Right renal pelvis (tissue), 4 donors: ENCODE data around the gene U2AF1L4. TPM values are rescaled to one million over a fixed set of nuclear protein-coding genes. Genes with fewer than 3 reads are reported as not detected.

Source experiments
- DNase-seq, 4 donors: peaks; one replicate each; pipeline ENCODE4 v3.0.0-alpha.2; 2013; ENCODE audit warnings: low read depth in 4 of 4, low spot score in 3 of 4, missing footprints in 1 of 4
- polyA plus RNA-seq, 4 donors: library from polyadenylated mRNA; unstranded; fragments of 120-200 nt; gene quantifications; one replicate each; pipeline ENCODE4 v1.2.1, GENCODE V29; 2013; ENCODE audit not compliant: insufficient read length in 4 of 4

U2AF1L4 gene
- polyA plus RNA-seq, 4 donors = 15.6 to 19.8 (median 17.1) TPM

DNA sequence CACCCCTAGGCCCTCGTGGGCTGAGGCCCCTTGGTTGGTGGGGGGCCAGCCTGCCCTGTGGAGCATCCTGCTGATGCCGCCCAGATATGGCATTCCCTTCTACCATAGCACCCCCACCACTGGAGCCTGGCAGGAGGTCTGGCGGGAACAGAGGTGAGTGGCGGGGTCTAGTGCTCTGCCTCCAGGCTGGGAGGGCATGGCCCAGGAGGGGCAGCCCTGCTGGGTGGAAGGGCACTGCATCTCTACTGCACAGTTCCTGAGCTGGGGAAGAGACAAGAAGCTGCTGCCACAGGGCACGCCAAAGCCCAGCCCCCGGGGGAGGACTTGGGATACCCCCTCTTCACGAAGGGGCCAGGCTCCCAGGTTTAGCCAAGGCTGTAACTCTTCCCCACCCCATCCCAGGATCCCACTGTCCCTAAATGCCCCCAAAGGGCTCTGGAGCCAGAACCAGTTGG, 29.8 kb downstream of the U2AF1L4 start:
- no peak for DNase-seq

DNA sequence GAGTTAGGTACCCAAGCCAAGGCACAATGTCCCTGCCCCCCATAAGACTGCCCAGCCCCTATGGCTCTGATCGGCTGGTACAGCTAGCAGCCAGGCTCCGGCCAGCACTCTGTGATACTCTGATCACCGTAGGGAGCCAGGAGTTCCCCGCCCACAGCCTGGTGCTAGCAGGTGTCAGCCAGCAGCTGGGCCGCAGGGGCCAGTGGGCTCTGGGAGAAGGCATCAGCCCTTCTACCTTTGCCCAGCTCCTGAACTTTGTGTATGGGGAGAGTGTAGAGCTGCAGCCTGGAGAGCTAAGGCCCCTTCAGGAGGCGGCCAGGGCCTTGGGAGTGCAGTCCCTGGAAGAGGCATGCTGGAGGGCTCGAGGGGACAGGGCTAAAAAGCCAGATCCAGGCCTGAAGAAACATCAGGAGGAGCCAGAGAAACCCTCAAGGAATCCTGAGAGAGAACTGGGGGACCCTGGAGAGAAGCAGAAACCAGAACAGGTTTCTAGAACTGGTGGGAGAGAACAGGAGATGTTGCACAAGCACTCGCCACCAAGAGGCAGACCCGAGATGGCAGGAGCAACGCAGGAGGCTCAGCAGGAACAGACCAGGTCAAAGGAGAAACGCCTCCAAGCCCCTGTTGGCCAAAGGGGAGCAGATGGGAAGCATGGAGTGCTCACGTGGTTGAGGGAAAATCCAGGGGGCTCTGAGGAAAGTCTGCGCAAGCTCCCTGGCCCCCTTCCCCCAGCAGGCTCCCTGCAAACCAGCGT, 30.4 kb downstream of the U2AF1L4 start:
- DNase-seq = no peak

DNA sequence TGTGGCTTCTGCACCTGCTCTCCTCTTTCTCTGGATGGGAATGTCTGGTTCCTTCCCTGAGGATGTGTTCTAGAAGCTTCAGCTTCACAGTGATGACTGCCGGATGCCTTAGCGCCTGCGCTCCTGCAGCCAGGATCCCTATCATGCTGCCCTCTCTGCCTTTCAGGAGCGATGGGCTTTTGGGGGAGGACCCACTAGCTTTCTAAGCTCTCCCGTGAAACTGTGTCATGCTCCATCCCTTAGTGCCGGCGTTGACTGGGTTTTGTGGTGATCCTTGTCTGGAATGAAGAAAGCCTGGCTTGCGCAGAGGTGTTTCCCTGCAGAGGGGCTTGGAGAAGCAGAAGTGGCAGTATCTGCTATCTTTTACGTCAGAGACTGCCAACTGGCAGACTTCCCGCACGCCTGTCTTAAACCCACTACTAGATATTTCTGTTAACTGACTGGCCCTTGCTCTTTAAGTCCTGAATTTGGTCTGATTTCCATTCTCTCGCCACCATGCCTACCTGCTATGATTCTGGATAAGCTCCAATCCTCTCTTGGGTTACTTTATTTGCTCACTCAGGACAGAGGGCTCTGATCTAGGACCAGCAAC, 31.2 kb downstream of the U2AF1L4 start:
- no peak for DNase-seq

DNA sequence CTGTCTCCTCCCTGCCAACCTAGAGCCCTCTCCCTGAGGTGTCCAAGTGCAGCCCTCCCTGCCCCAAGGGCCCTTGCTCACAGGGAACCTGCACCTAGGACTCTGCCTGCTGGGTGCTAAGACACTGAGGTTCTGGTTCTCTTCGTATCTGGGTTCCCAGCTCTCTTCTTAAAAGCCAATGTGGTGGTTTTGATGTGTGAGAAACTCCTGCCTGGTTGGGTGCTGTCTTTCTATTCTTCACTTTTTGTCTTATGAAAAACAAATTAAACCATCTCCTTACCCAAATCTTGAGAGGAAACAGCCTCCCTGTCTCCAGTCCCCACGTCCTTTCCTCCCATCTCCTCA, 31.7 kb downstream of the U2AF1L4 start:
- DNase-seq = no peak

DNA sequence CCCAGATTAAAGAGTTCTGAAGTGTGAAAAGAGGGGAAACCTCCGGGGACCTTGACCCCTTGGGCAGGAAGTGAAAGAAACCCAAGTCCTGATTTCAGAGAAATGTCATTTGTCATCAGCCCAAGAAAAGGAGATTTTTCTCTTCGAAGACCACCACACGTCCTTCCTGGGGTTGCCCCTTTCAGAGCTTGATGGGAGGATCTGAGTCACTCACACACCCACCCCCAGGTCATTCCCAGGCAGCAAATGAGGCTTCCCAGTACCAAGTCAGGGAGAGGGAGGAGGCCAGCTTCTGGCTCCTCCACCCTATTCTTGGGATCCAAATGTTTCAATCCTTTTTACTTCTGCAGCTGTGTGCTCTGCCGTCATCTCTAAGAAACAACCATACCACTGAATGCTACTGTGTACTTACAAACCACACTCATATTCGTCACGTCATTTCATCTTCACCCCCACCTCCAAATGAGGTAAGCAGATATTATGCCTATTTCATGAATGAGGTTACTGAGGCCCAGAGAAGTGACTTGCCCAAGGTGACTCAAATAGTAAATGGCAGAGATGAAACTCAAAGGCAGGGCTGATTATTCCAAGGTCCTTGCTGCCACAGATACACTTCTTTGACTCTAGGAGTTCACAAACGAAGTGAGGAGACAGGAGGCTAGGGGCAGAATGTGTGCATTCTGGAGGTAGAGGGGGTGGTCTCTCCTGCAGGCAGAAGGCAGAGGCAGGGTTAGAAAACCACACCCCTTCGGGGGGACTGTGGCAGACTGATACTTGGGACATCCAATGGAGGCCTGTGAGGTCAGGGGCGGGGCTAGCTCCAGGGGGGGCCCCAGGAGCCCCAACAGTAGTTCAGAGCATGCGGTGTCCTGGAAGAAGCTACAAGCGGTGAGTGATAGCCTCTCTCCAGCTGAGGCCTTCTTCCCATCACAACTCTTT, 32.4 kb downstream of the U2AF1L4 start:
- DNase-seq = no peak

DNA sequence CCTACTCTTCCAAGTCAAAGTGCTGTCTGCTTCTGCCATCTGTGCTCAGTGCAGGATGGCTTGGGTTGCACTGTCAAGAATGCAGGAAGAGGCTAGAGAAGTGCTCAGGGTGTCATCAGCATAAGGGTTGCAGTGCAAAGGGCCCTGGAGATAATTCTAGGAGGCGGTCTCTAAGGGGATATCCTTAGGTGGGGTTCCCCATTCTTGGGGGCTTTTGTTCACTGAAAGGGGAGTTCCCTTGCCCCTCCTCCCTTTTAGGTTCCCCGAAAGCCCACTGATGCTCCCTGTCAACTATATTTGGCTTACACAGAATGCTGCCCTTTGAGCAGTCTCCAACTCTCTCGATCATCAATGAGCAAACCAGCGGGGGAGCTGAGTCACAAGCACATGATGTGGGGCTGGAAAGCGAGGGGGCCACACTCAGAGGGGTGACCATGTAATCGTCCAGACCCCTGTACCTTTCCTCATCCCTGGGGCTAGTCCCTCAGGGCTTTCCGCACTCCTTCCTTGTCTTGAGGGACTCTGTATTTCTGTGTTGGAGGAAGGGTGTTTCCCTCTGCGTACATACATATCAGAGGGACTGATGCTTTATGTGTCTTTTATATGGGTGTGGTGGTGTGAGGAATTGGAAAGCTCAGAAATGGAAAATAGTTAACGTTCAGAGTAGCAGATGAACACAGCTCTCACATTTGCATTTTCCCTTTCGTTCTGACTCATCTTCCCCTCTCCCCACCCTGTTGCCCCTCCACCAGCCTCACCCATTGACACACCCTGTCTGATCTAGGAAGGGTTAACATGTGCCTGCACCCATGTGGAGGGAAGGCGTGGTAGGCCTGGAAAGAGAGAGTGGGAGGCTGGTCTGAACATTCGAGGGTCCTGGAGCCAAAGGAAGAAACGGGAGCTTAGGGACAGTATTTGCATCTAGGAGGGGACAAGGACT, 34.2 kb downstream of the U2AF1L4 start:
- DNase-seq = no peak

DNA sequence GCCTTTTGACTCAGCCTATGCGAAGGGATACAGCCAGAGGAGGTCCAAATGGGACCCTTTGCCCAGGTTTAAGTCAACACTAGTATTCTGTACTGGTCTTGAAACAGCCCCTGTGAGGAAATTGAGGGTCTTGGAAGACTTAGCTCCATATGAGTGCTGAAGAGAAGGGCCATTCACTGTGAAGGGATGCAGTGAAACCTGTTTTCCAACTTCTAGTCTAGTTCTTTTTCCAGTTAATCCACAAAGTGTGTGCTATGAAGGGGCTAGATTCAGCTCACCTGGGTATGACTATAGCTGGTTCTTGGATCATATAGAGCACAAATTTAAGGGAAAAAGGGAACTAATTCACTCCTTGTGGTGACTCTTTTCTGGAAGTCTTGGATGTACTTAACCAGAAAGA, 36.8 kb downstream of the U2AF1L4 start:
- DNase-seq = no peak

DNA sequence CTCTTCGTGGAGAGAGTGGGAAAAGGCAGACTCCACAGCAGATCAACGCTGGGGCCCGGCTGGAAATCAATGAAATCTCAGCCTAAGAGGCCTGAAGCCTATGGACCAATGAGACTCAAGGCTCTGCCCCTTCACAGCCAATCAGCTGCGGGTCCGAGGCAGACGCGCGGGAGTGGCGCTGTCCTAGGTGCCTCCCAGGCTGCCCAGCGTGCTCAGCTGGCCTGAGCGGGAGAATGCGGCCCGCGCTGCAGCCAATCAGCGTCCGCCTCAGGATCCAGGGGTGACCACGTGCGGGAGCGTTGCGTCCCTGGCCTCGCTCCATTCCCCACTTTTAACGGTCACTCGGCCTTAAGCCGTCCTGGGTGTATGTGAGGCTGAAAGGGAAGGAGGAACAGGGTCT, 41.0 kb downstream of the U2AF1L4 start, which contains the start of gene ZBTB32:
Gene ZBTB32, plus strand, starts transcription at position 341 of the 400 bp plus-strand sequence. CDS start 10,069 bp downstream, outside the sequence.
- DNase-seq = no peak

DNA sequence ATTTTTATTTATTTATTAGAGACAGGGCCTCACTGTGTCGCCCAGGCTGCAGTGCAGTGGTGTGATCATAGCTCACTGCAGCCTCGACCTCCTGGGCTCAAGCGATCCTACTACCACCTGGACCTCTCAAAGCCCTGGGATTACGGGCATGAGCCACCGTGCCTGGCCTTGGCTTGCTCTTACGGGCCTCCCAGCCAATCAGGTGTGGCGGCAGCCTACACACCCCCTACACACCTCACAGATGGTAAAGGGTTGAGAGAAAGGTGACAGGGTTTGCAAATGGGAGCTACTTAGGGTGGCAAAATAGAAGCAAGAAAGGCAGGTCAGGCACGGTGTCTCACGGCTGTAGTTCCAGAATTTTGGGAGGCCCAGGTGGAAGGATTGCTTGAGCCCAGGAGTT, 41.9 kb downstream of the U2AF1L4 start:
- no peak for DNase-seq

DNA sequence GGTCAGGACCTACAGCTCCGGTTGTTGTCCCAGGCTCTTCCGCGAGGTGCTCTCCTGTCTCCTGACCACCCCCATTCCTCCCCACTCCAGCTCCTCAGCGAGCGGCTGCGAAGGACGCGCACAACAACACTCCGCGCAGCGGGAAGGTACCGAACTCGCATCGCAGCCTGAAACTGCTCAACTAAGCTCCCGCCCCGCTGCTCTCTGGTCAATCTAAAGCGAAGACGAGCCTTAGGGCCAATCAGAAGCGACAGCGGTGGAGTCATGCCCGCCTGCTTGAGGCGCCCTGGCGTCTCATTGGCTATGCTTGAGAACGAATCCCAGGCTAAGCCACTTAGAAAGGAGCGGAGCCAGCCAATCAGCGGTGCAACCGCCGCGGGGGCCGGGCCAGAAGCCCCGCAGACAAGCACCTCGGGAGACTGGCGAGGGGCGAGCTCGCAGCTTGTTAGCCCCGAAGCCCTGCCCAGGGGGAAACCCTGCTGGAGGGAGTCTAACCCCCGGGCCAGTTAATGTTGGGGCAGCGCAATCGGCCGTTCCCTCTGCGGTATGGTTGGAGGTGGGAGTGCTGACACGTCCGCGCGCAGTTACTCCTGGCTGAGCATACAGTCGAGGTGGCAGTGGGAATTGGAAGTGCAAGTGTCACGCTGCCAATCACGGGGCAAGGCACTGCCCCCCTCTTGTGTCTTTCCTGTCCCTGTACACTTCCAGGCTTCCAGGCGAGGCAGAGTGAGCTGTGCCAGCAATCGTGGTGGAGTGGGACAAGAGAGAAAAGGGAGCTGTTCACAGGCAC, 42.8 kb downstream of the U2AF1L4 start:
- peak; percentile 87 to 92 (median 90) for DNase-seq

DNA sequence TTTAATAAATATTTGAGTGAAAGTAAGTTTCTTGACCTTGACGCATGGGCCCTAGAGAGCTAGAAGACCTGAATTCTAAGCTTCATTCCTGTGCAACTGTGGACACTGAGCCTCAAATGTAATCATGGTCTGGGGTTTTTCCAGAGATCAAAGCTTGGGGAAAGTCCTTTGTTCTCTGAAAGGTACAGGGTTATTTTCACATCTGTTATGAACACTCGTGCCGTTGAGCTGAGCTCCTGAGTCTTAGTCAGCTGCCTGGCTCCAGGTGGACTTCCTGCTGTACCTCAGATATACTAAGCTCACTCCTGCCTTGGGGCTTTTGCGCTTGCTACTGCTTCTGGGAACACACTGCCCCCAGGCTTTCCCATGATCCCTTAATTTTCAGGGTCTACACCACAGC, 48.4 kb downstream of the U2AF1L4 start:
- DNase-seq = no peak

DNA sequence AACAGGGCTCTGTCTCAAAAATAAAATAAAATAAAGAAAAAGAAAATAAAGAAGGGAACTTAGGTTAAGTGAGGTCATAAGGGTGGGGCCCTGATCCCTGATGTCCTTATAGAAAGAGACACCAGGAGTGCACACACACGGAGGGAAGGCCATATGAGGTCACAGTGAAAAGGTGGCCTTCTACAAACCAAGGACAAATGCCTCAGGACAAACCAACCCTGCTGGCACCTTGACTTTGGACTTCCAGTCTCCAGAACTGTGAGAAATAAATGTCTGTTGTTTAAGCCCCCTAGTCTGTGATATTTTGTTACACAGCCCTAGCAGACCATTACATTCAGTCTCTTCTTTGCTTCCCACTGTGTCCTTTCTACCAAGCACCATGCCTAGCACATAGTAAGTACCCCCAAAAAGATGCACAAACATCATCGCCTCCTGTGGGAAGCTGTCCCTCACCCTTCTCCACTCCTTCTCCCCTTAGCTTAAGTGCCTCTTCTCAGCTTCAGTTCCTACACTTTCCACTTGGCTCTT, 49.3 kb downstream of the U2AF1L4 start:
- no peak for DNase-seq

DNA sequence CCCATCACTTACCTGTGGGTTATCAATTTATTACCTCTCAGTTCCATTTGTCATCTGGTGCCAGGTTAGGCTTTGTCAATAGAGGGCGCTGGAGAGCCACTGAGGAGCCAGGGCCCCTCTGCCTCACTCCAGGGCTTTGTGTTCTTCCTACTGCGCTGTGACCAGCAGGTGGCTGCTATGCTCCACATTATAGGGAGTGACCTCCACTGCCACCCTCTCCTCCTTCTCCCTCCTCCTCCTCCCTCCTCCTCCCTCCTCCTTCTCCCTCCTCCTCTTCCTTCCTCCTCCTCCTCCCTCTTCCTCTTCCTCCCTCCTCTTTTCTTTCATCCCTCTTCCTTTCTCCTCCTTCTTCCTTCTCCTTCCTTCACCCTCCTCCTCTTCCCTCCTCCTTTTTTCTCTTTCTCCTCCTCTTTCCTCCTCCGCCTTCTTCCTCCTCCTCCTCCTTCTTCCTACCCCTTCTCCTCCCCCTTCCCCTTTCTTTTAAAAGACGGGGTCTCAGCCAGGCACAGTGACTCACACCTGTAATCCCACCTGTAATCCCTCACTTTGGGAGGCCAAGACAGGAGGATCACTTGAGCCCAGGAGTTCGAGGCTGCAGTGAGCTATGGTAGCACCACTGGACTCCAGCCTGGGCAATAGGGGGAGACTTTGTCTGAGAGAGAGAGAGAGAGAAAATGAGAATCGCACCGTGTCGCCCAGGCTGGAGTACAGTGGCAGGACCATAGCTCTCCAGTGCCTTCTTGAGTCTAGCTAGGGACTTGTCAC, 51.2 kb downstream of the U2AF1L4 start:
- DNase-seq = peak; percentile 71 to 75 (median 72)

DNA sequence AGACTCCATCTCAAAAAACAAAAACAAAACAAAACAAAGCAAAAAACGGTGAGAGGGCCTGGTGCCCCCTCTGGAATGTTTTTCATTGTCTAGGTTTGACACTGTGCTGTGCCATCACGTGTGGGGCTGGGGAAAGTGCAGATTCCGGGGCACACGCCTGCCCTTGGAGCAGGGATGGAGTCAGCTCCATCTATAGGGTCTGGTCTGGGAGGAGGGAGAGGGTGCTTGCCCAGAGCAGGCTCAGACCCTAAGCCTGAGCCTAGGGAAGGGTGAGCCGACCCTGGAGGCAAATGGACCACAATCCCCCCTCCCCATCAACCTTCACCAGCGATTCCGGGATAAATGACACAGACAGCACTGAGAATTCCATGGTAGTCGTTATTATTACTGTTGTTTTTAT, 51.8 kb downstream of the U2AF1L4 start:
- DNase-seq = no peak
